DOHH2 (cell line): ENCODE results near the gene NCAN.
A peak's percentile ranks its signal among the peaks of the same experiment; 100 is the strongest.

ENCODE experiments used
- H3F3A ChIP-seq: fragments of 200-600 bp; sonication (generic), shearing (Covaris generic); 2 replicates; pipeline ENCODE4 v1.6.0; 2016; ENCODE audit warnings: antibody characterized with exemption, mild to moderate bottlenecking; ENCODE audit not compliant: control insufficient read depth, insufficient read depth
- H3K27ac ChIP-seq: fragments of 200-600 bp; sonication (generic); 2 replicates; pipeline ENCODE4 v1.5.1; 2014; ENCODE audit warnings: low read depth, mild to moderate bottlenecking, low read length, moderate library complexity
- H3K27me3 ChIP-seq: fragments of 200-600 bp; sonication (generic); 2 replicates; pipeline ENCODE4 v1.6.1; 2014; ENCODE audit warnings: mild to moderate bottlenecking, low read length, mixed read lengths; ENCODE audit not compliant: control insufficient read depth
- H3K36me3 ChIP-seq: fragments of 200-600 bp; sonication (generic); 2 replicates; pipeline ENCODE4 v1.6.1; 2014; ENCODE audit warnings: mild to moderate bottlenecking, low read length, moderate library complexity, mixed read lengths; ENCODE audit not compliant: control insufficient read depth
- H3K4me1 ChIP-seq: fragments of 200-600 bp; sonication (generic); 2 replicates; pipeline ENCODE4 v1.6.1; 2014; ENCODE audit warnings: mild to moderate bottlenecking, low read length, mixed read lengths; ENCODE audit not compliant: control insufficient read depth
- H3K4me2 ChIP-seq: fragments of 200-600 bp; sonication (generic); 2 replicates; pipeline ENCODE4 v1.6.0; 2014; ENCODE audit warnings: mild to moderate bottlenecking, low read length, moderate library complexity
- H3K4me3 ChIP-seq: fragments of 200-600 bp; sonication (generic); 2 replicates; pipeline ENCODE4 v1.5.1; 2014; ENCODE audit warnings: mild to moderate bottlenecking, low read length, mixed read lengths
- H3K79me2 ChIP-seq: fragments of 200-600 bp; sonication (generic); 2 replicates; pipeline ENCODE4 v1.6.1; 2014; ENCODE audit warnings: mild to moderate bottlenecking, low read length, mixed read lengths; ENCODE audit not compliant: control insufficient read depth
- H3K9me2 ChIP-seq: fragments of 200-600 bp; sonication (generic); replicated peaks from 2 replicates; pipeline ENCODE4 v1.6.1; 2014; ENCODE audit warnings: mild to moderate bottlenecking, low read length, mixed read lengths; ENCODE audit not compliant: control insufficient read depth
- H3K9me3 ChIP-seq: fragments of 200-600 bp; sonication (generic); 2 replicates; pipeline ENCODE4 v1.6.1; 2014; ENCODE audit warnings: antibody characterized with exemption, low read length, mixed read lengths; ENCODE audit not compliant: control insufficient read depth, insufficient read depth
- H4K20me1 ChIP-seq: fragments of 200-600 bp; sonication (generic); 2 replicates; pipeline ENCODE4 v1.6.0; 2014; ENCODE audit warnings: low read depth, mild to moderate bottlenecking, antibody characterized with exemption, low read length, moderate library complexity; ENCODE audit not compliant: control insufficient read depth, insufficient read depth
- EZH2phosphoT487 ChIP-seq: fragments of 200-600 bp; sonication (generic); IDR thresholded peaks from 2 replicates; pipeline ENCODE4 v1.6.1; 2017; ENCODE audit warnings: borderline replicate concordance, mild to moderate bottlenecking, antibody characterized with exemption, low read length, moderate library complexity, mixed read lengths
- TF ChIP-seq, protein P1 (sequence below): fragments of 200-600 bp; sonication (generic); IDR thresholded peaks from one replicate; pipeline ENCODE4 v1.5.1; 2014; ENCODE audit warnings: antibody characterized with exemption, mild to moderate bottlenecking, low read depth, low read length; ENCODE audit not compliant: poor library complexity, severe bottlenecking

Gene NCAN

DNA sequence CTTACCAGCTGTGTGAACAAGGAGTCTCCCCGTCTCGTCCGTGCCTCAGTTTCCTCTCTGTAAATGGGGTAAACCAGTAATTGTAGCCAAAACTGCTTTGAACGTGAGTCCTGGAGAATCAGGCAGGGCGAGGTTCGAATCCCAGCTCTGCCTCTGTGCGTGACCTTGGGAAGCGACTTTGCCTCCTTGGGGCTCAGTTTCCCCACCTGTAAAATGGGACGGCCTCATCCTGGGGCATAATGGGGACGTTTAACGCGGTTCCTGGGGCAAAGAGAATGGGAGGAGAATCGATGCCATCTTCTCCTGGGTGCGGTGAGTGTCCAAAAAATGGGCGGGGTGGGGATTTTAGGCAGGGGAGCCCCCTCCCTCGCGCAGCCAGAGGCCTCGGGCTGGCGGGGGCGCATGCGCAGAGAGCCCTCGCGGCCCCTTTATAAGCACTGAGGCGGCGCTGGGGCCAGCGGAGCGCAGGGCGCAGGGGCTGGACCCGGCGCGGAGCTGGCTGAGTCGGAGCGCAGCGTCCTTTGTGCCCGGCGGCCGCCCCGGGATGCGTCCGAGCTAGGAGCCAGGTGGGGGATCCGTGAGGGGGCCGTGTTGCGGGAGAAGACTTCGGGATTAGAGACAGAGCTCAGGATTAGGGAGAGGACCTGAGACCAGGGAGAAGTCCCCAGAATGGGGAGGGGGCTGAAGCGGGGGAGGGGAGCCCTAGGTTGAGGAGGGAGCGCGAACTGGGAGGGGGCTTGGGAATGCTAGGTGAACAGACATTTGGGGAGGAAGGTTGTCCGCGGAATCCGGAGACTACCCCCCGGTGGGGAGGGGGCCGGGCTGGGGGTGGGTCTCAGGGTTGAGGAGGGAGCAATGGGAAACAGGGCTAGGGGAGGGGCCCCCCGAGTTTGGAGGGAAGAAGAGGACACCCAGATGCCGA, at the start of gene NCAN:
NCAN (plus strand) TSS at position 460 of the 922 bp plus-strand sequence. CDS start 4,996 bp downstream, outside the sequence.
- H4K20me1 ChIP-seq, result no peaks in the 10 kb centered on the region
- H3K4me1 ChIP-seq, result peaks cover 1% of the 10 kb centered on the region
- H3K27ac ChIP-seq, result no peak within 1 kb of the TSS
- TF ChIP-seq, protein P1, sequence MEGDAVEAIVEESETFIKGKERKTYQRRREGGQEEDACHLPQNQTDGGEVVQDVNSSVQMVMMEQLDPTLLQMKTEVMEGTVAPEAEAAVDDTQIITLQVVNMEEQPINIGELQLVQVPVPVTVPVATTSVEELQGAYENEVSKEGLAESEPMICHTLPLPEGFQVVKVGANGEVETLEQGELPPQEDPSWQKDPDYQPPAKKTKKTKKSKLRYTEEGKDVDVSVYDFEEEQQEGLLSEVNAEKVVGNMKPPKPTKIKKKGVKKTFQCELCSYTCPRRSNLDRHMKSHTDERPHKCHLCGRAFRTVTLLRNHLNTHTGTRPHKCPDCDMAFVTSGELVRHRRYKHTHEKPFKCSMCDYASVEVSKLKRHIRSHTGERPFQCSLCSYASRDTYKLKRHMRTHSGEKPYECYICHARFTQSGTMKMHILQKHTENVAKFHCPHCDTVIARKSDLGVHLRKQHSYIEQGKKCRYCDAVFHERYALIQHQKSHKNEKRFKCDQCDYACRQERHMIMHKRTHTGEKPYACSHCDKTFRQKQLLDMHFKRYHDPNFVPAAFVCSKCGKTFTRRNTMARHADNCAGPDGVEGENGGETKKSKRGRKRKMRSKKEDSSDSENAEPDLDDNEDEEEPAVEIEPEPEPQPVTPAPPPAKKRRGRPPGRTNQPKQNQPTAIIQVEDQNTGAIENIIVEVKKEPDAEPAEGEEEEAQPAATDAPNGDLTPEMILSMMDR, result no peak
- no peak for TF ChIP-seq EZH2phosphoT487
- no peaks in the 10 kb centered on the region for H3K79me2 ChIP-seq
- peaks cover 11% of the 10 kb centered on the region for H3K27me3 ChIP-seq
- no peaks in the 10 kb centered on the region for H3K9me2 ChIP-seq
- no peak within 1 kb of the TSS for H3K4me2 ChIP-seq
- no peaks in the 10 kb centered on the region for H3K36me3 ChIP-seq
- no peaks in the 10 kb centered on the region for H3K9me3 ChIP-seq
- no peaks in the 10 kb centered on the region for H3F3A ChIP-seq
- H3K4me3 ChIP-seq, result no peak within 1 kb of the TSS

DNA sequence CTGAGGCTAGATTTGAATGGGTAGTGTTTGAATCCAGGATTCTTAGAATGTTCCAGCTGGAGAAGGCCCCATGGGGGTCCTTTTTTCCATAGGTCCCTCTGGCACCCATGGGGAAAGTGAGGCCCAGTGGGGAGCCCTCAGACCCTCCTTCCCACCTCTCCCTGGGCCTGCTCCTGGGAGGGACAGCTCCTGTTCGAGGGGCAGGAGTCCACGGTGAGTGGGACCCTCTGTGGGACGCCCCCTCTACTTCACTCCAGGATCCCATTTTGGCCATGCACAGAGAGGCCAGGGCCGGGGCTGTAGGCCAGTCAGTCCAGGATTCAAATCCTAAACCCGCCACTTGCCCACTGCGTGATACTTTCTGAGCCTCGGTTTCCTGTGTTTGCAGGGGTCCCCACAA, 49.3 kb upstream of the NCAN start:
- peak overlapping the region; percentile 97 for H3K27ac ChIP-seq
- H3K27me3 ChIP-seq, result no peaks in the 10 kb centered on the region
- peaks cover 81% of the 10 kb centered on the region for H3K36me3 ChIP-seq
- peaks cover 93% of the 10 kb centered on the region for H3K4me1 ChIP-seq
- no peak for TF ChIP-seq EZH2phosphoT487
- TF ChIP-seq, protein P1, result no peak
- peak overlapping the region; percentile 91 for H3K4me2 ChIP-seq
- H3K9me2 ChIP-seq, result no peaks in the 10 kb centered on the region
- peaks cover 79% of the 10 kb centered on the region for H3F3A ChIP-seq
- peaks cover 12% of the 10 kb centered on the region; the same call in 1 of the 2 replicates for H4K20me1 ChIP-seq
- no peaks in the 10 kb centered on the region for H3K9me3 ChIP-seq
- peak overlapping the region; percentile 96 for H3K4me3 ChIP-seq
- H3K79me2 ChIP-seq, result peaks cover 90% of the 10 kb centered on the region

DNA sequence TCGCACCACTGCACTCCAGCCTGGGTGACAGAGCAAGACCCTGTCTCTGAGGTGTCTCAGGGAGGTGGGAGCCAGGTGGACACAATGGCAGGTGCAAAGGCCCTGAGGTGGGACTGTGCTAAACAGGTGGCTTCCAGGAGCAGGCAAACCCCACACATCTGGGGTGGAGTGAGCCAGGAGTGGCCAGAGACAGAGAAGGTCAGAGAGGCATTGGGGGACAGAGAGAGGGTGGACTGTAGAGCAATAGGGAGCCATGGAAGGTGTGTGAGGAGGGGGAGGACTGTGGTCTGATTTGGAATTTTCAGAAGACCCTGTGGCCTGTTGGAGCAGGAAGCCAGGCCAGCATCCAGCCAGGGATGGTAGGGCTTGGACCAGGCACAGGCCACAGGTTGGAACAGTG, 46.4 kb upstream of the NCAN start:
- Histone ChIP-seq H3K4me3 (peak overlapping the region; percentile 96), H3K4me2 (peak overlapping the region; percentile 91), H3K9me2 (no peaks in the 10 kb centered on the region), H3F3A (peaks cover 64% of the 10 kb centered on the region), H3K79me2 (peaks cover 96% of the 10 kb centered on the region), H3K9me3 (no peaks in the 10 kb centered on the region), H3K36me3 (peaks cover 85% of the 10 kb centered on the region), H3K4me1 (peaks cover 69% of the 10 kb centered on the region), H3K27me3 (no peaks in the 10 kb centered on the region), H3K27ac (peak overlapping the region; percentile 97), H4K20me1 (peaks cover 12% of the 10 kb centered on the region; the same call in 1 of the 2 replicates)
- no peak for TF ChIP-seq EZH2phosphoT487
- TF ChIP-seq, protein P1, result no peak
